ENCODE results near the gene SSB. TPM values are rescaled to one million over a fixed set of nuclear protein-coding genes. Genes with fewer than 3 reads are reported as not detected.
"Not testable (repeated sequence)": the region's sequence is repeated elsewhere in the genome, so short reads cannot be mapped to it uniquely, and the experiment has no call there.

The SSB gene
- polyA plus RNA-seq, 1 donor from 2014 or later, result 214 TPM

DNA sequence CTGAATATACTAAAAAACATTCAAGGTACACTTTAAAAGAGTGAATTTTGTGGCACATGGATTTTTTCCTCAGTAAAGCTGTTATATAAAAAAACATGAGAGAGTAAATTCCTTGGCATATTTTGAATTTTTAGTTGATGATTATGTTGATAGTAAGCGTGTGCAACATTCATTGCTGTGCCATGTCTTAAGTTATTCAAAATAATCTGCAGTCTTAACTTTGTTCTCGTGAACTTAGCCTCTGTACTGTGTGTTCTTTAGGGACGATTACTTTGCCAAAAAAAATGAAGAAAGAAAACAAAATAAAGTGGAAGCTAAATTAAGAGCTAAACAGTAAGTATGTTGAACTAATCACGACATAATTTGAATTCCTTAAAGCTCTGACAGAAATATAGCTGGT lies 9.6 kb downstream of the SSB start:
- Histone ChIP-seq H3K4me3 (ENCODE audit: low read length) (no peak overlapping the region), H3K36me3 (ENCODE audit: insufficient read depth, low read length) (peaks cover 3% of the 10 kb centered on the region), H3K79me2 (replicated peaks; ENCODE audit: insufficient read depth, low read length) (peaks cover 6% of the 10 kb centered on the region), H3K27me3 (ENCODE audit: insufficient read depth, low read depth, low read length) (no peaks in the 10 kb centered on the region), H3K9me2 (ENCODE audit: insufficient read depth, low read length) (no peaks in the 10 kb centered on the region), H3K27ac (ENCODE audit: low read length) (no peak overlapping the region), H4K20me1 (ENCODE audit: insufficient read depth) (no peaks in the 10 kb centered on the region), H2AFZ (ENCODE audit: low read depth, low read length) (no peak overlapping the region), H3K9ac (ENCODE audit: low read length) (no peak overlapping the region), H3K4me2 (ENCODE audit: low read length) (no peak overlapping the region), H3F3A (ENCODE audit: insufficient read depth, low read length, poor library complexity, severe bottlenecking) (no peaks in the 10 kb centered on the region), H3K9me3 (ENCODE audit: low read length) (no peaks in the 10 kb centered on the region)
- TF ChIP-seq, protein P1, sequence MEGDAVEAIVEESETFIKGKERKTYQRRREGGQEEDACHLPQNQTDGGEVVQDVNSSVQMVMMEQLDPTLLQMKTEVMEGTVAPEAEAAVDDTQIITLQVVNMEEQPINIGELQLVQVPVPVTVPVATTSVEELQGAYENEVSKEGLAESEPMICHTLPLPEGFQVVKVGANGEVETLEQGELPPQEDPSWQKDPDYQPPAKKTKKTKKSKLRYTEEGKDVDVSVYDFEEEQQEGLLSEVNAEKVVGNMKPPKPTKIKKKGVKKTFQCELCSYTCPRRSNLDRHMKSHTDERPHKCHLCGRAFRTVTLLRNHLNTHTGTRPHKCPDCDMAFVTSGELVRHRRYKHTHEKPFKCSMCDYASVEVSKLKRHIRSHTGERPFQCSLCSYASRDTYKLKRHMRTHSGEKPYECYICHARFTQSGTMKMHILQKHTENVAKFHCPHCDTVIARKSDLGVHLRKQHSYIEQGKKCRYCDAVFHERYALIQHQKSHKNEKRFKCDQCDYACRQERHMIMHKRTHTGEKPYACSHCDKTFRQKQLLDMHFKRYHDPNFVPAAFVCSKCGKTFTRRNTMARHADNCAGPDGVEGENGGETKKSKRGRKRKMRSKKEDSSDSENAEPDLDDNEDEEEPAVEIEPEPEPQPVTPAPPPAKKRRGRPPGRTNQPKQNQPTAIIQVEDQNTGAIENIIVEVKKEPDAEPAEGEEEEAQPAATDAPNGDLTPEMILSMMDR (IDR thresholded peaks at IDR 0.05; ENCODE audit: poor library complexity, severe bottlenecking), result no peak
- TF ChIP-seq MXI1 (conservative IDR thresholded peaks at IDR 0.05; ENCODE audit: poor library complexity, severe bottlenecking) (no peak), RAD21 (conservative IDR thresholded peaks at IDR 0.05) (no peak), TAF1 (IDR thresholded peaks at IDR 0.05; ENCODE audit: low read depth) (no peak), SMC3 (conservative IDR thresholded peaks at IDR 0.05; ENCODE audit: poor library complexity) (no peak), EP300 (conservative IDR thresholded peaks at IDR 0.05; ENCODE audit: poor library complexity, severe bottlenecking) (no peak)
- TF ChIP-seq, protein P2, sequence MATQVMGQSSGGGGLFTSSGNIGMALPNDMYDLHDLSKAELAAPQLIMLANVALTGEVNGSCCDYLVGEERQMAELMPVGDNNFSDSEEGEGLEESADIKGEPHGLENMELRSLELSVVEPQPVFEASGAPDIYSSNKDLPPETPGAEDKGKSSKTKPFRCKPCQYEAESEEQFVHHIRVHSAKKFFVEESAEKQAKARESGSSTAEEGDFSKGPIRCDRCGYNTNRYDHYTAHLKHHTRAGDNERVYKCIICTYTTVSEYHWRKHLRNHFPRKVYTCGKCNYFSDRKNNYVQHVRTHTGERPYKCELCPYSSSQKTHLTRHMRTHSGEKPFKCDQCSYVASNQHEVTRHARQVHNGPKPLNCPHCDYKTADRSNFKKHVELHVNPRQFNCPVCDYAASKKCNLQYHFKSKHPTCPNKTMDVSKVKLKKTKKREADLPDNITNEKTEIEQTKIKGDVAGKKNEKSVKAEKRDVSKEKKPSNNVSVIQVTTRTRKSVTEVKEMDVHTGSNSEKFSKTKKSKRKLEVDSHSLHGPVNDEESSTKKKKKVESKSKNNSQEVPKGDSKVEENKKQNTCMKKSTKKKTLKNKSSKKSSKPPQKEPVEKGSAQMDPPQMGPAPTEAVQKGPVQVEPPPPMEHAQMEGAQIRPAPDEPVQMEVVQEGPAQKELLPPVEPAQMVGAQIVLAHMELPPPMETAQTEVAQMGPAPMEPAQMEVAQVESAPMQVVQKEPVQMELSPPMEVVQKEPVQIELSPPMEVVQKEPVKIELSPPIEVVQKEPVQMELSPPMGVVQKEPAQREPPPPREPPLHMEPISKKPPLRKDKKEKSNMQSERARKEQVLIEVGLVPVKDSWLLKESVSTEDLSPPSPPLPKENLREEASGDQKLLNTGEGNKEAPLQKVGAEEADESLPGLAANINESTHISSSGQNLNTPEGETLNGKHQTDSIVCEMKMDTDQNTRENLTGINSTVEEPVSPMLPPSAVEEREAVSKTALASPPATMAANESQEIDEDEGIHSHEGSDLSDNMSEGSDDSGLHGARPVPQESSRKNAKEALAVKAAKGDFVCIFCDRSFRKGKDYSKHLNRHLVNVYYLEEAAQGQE (IDR thresholded peaks at IDR 0.05; ENCODE audit: borderline replicate concordance), result no peak

DNA sequence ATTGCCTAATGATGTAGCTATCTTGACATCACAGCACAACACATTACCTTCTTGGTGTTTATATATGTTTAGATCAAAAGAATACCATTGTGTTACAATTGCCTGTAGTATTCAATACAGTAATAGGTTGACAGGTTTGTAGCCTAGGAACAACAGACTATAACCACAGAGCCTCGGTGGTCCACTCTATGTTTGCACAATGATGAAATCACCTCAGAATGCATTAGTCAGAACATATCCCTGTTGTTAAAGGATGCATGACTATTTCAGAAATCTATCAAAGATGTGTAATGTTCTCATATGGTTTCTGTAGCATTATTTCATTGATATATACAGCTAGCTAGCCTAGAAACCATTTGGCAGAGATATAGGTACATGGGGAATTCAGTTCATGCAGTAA lies 17.2 kb downstream of the SSB start:
- no peaks in the 10 kb centered on the region for H3K36me3 ChIP-seq (ENCODE audit: insufficient read depth, low read length)
- H3K4me2 ChIP-seq (ENCODE audit: low read length), result no peak overlapping the region
- H3K79me2 ChIP-seq (replicated peaks; ENCODE audit: insufficient read depth, low read length), result no peaks in the 10 kb centered on the region

DNA sequence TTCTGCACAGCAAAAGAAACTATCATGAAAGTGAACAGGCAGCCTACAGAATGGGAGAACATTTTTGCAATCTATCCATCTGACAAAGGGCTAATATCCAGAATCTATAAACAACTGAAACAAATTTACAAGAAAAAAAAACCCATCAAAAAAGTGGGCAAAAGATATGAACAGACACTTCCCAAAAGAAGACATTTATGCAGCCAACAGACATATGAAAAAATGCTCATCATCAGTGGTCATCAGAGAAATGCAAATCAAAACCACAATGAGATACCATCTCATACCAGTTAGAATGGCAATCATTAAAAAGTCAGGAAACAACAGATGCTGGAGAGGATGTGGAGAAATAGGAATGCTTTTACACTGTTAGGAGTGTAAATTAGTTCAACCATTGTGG lies 18.3 kb downstream of the SSB start:
- H2AFZ ChIP-seq (ENCODE audit: low read depth, low read length); H3K4me2 ChIP-seq (ENCODE audit: low read length); H3K9me2 ChIP-seq (ENCODE audit: insufficient read depth, low read length); H3K36me3 ChIP-seq (ENCODE audit: insufficient read depth, low read length); H3K4me3 ChIP-seq (ENCODE audit: low read length); H4K20me1 ChIP-seq (ENCODE audit: insufficient read depth); H3K9me3 ChIP-seq (ENCODE audit: low read length); H3K27ac ChIP-seq (ENCODE audit: low read length); H3F3A ChIP-seq (ENCODE audit: insufficient read depth, low read length, poor library complexity, severe bottlenecking); H3K9ac ChIP-seq (ENCODE audit: low read length); H3K27me3 ChIP-seq (ENCODE audit: insufficient read depth, low read depth, low read length); H3K79me2 ChIP-seq (replicated peaks; ENCODE audit: insufficient read depth, low read length): not testable (repeated sequence)

More for the DNA sequence above, 17.2 kb downstream of the SSB start:
- TF ChIP-seq MXI1 (conservative IDR thresholded peaks at IDR 0.05; ENCODE audit: poor library complexity, severe bottlenecking), result no peak
- TF ChIP-seq EZH2 (IDR thresholded peaks at IDR 0.05; ENCODE audit: borderline replicate concordance, insufficient read depth, low read length, poor library complexity, severe bottlenecking), result no peak
- TF ChIP-seq SMC3 (conservative IDR thresholded peaks at IDR 0.05; ENCODE audit: poor library complexity), result no peak
- TF ChIP-seq, protein P1 (IDR thresholded peaks at IDR 0.05; ENCODE audit: poor library complexity, severe bottlenecking), result no peak
- TF ChIP-seq EP300 (conservative IDR thresholded peaks at IDR 0.05; ENCODE audit: poor library complexity, severe bottlenecking), result no peak
- no peak overlapping the region for H2AFZ ChIP-seq (ENCODE audit: low read depth, low read length)
- no peak overlapping the region for H3K9ac ChIP-seq (ENCODE audit: low read length)
- no peaks in the 10 kb centered on the region for H4K20me1 ChIP-seq (ENCODE audit: insufficient read depth)
- no peaks in the 10 kb centered on the region for H3K27me3 ChIP-seq (ENCODE audit: insufficient read depth, low read depth, low read length)
- H3F3A ChIP-seq (ENCODE audit: insufficient read depth, low read length, poor library complexity, severe bottlenecking), result no peaks in the 10 kb centered on the region
- no peak overlapping the region for H3K27ac ChIP-seq (ENCODE audit: low read length)
- no peak overlapping the region for H3K4me3 ChIP-seq (ENCODE audit: low read length)
- no peaks in the 10 kb centered on the region for H3K9me3 ChIP-seq (ENCODE audit: low read length)
- no peaks in the 10 kb centered on the region for H3K9me2 ChIP-seq (ENCODE audit: insufficient read depth, low read length)

DNA sequence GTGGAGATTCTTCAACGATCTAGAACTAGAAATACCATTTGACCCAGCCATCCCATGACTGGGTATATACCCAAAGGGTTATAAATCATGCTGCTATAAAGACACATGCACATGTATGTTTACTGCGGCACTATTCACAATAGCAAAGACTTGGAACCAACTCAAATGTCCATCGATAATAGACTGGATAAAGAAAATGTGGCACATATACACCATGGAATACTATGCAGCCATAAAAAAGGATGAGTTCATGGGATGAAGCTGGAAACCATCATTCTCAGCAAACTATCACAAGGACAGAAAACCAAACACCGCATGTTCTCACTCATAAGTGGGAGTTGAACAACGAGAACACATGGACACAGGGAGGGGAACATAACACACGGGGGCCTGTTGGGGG lies 18.7 kb downstream of the SSB start:
- H3K79me2 ChIP-seq (replicated peaks; ENCODE audit: insufficient read depth, low read length); H2AFZ ChIP-seq (ENCODE audit: low read depth, low read length); H3K4me2 ChIP-seq (ENCODE audit: low read length); H3K27ac ChIP-seq (ENCODE audit: low read length); H3K9ac ChIP-seq (ENCODE audit: low read length); H3K27me3 ChIP-seq (ENCODE audit: insufficient read depth, low read depth, low read length); H3K9me2 ChIP-seq (ENCODE audit: insufficient read depth, low read length); H3K36me3 ChIP-seq (ENCODE audit: insufficient read depth, low read length); H3K9me3 ChIP-seq (ENCODE audit: low read length); H3F3A ChIP-seq (ENCODE audit: insufficient read depth, low read length, poor library complexity, severe bottlenecking); H4K20me1 ChIP-seq (ENCODE audit: insufficient read depth); H3K4me3 ChIP-seq (ENCODE audit: low read length): not testable (repeated sequence)

All from neural cell (in vitro differentiated cells).